SK-N-SH (cell line): ENCODE results near the gene MS4A2. TPM values are rescaled to one million over a fixed set of nuclear protein-coding genes. Genes with fewer than 3 reads are reported as not detected.
A peak's percentile ranks its signal among the peaks of the same experiment; 100 is the strongest.

ENCODE experiments used
- CTCF ChIA-PET: fragments of 300-600, 350-600 bp; formaldehyde crosslinking; extraction: SDS; loops from one replicate; lab custom pipeline; 2021; lab: Yijun Ruan, JAX
- POLR2A ChIA-PET: fragments of 350-600 bp; sonication (Branson Sonifier 250); formaldehyde crosslinking; extraction: SDS; loops from one replicate; lab custom pipeline; 2020; ENCODE audit warnings: antibody characterized with exemption, inconsistent platforms; lab: Yijun Ruan, JAX
- DNase-seq: peaks from one replicate; pipeline ENCODE4 v3.0.0; 2012
- H2AFZ ChIP-seq: fragments of 200-600 bp; sonication (generic); 2 replicates; pipeline ENCODE4 v1.8.1; 2016; ENCODE audit warnings: antibody characterized with exemption, mild to moderate bottlenecking, low read depth
- H3F3A ChIP-seq: fragments of 200-600 bp; sonication (generic); replicated peaks from 2 replicates; pipeline ENCODE3; 2016; ENCODE audit warnings: antibody characterized with exemption, mild to moderate bottlenecking; ENCODE audit not compliant: insufficient read depth
- H3K27ac ChIP-seq, 2 experiments: fragments of 200-500 bp in 1 of 2; fragments of 200-600 bp in 1 of 2; sonication (Bioruptor generic) in 1 of 2; sonication (generic), shearing (Covaris generic) in 1 of 2; 2 replicates each; pipeline versions ENCODE4 v1.5.1 to v1.6.1; 2014 to 2016; ENCODE audit warnings: low read depth in 2 of 2, inconsistent platforms in 1 of 2, low read length in 1 of 2, mild to moderate bottlenecking in 1 of 2, mixed read lengths in 1 of 2
- H3K27me3 ChIP-seq: fragments of 200-600 bp; sonication (generic), shearing (Covaris generic); 2 replicates; pipeline ENCODE4 v1.6.1; 2016; ENCODE audit warnings: mixed run types; ENCODE audit not compliant: insufficient read depth
- H3K36me3 ChIP-seq, 2 experiments: fragments of 200-500 bp in 1 of 2; fragments of 200-600 bp in 1 of 2; sonication (Bioruptor generic) in 1 of 2; sonication (generic) in 1 of 2; replicated peaks in 1 of 2; 2 replicates each; pipeline versions ENCODE3 to v1.5.1; 2014 to 2016; ENCODE audit warnings: low read length in 1 of 2, mild to moderate bottlenecking in 1 of 2; ENCODE audit not compliant: insufficient read depth in 2 of 2, control insufficient read depth in 1 of 2
- H3K4me1 ChIP-seq, 2 experiments: fragments of 200-500 bp in 1 of 2; fragments of 200-600 bp in 1 of 2; sonication (Bioruptor generic) in 1 of 2; sonication (generic), shearing (Covaris generic) in 1 of 2; 2 replicates each; pipeline versions ENCODE4 v1.5.1 to v1.6.1; 2014 to 2016; ENCODE audit warnings: low read depth in 1 of 2, low read length in 1 of 2, mixed run types in 1 of 2; ENCODE audit not compliant: insufficient read depth in 2 of 2, control insufficient read depth in 1 of 2
- H3K4me2 ChIP-seq: fragments of 200-600 bp; sonication (generic), shearing (Covaris generic); 2 replicates; pipeline ENCODE4 v1.6.1; 2017; ENCODE audit warnings: mixed run types
- H3K4me3 ChIP-seq, 2 experiments: fragments of 200-500 bp in 1 of 2; fragments of 200-600 bp in 1 of 2; sonication (Bioruptor generic) in 1 of 2; sonication (generic), shearing (Covaris generic) in 1 of 2; 2 replicates each; pipeline versions ENCODE4 v1.5.1 to v1.8.1; 2014 to 2016; ENCODE audit warnings: low read depth in 2 of 2, inconsistent platforms in 1 of 2, low read length in 1 of 2, mild to moderate bottlenecking in 1 of 2, mixed read lengths in 1 of 2, moderate library complexity in 1 of 2
- H3K79me2 ChIP-seq: fragments of 200-600 bp; sonication (generic); 2 replicates; pipeline ENCODE4 v1.8.1; 2017; ENCODE audit warnings: mild to moderate bottlenecking; ENCODE audit not compliant: insufficient read depth
- H3K9ac ChIP-seq: fragments of 200-600 bp; sonication (generic); 2 replicates; pipeline ENCODE4 v1.6.1; 2017; ENCODE audit warnings: mixed run types
- H3K9me2 ChIP-seq: fragments of 200-600 bp; sonication (generic); 2 replicates; pipeline ENCODE4 v1.6.1; 2017; ENCODE audit warnings: mixed run types
- H3K9me3 ChIP-seq: fragments of 200-600 bp; sonication (generic); 2 replicates; pipeline ENCODE4 v1.6.1; 2017; ENCODE audit warnings: mixed run types, mild to moderate bottlenecking, moderate library complexity
- H4K20me1 ChIP-seq: fragments of 200-600 bp; sonication (generic); 2 replicates; pipeline ENCODE4 v1.6.1; 2017; ENCODE audit warnings: mild to moderate bottlenecking, mixed run types; ENCODE audit not compliant: insufficient read depth
- CTCF ChIP-seq: fragments of 200-600 bp; sonication (generic); IDR thresholded peaks from 2 replicates; pipeline ENCODE4 v1.6.1; 2017; ENCODE audit warnings: antibody characterized with exemption, mild to moderate bottlenecking, moderate library complexity
- EZH2phosphoT487 ChIP-seq: fragments of 200-600 bp; sonication (generic); IDR thresholded peaks from 2 replicates; pipeline ENCODE4 v1.6.1; 2017; ENCODE audit warnings: low read depth, mixed run types, mild to moderate bottlenecking, antibody characterized with exemption, moderate library complexity, borderline replicate concordance
- FOXM1 ChIP-seq: IDR thresholded peaks from 2 replicates; pipeline ENCODE4 v1.4.0; 2012; ENCODE audit warnings: low read depth, mild to moderate bottlenecking
- GATA2 ChIP-seq: sonication (generic); formaldehyde crosslinking; IDR thresholded peaks from 2 replicates; pipeline ENCODE4 v1.5.0; 2020; ENCODE audit warnings: mild to moderate bottlenecking, missing genetic modification reagents
- MEF2A ChIP-seq: IDR thresholded peaks from 2 replicates; pipeline ENCODE4 v1.4.0; 2012; ENCODE audit warnings: low read depth, borderline replicate concordance
- NRF1 ChIP-seq: IDR thresholded peaks from 2 replicates; pipeline ENCODE4 v1.6.1; 2012; ENCODE audit warnings: low read depth, mild to moderate bottlenecking, low read length
- PBX3 ChIP-seq: IDR thresholded peaks from 2 replicates; pipeline ENCODE4; 2012
- TAF1 ChIP-seq: IDR thresholded peaks from 2 replicates; pipeline ENCODE4 v1.6.1; 2012; ENCODE audit warnings: low read depth, mild to moderate bottlenecking, low read length, moderate library complexity, borderline replicate concordance
- USF2 ChIP-seq: fragments of 150-350 bp; IDR thresholded peaks from 2 replicates; pipeline ENCODE4 v1.6.1; 2017; ENCODE audit warnings: antibody characterized with exemption, low read length, low read depth, borderline replicate concordance
- YY1 ChIP-seq: IDR thresholded peaks from 2 replicates; pipeline ENCODE4 v1.4.0; 2012; ENCODE audit warnings: low read depth, mild to moderate bottlenecking
- WGBS: methylation state at CpG from one replicate; pipeline ENCODE4 v1.1.6; 2017; ENCODE audit warnings: low lambda C conversion rate; 5-methylcytosine and 5-hydroxymethylcytosine counted together
- polyA plus RNA-seq, 3 experiments: library from polyadenylated mRNA; depleted of rRNA; stranded (reverse); fragments of >200 nt; gene quantifications; 2 replicates each; pipeline ENCODE4 v1.2.3, GENCODE V29; 2012

Gene MS4A2
- polyA plus RNA-seq, 1 of the 3 experiments (the other 2 are of a cell fraction), result not detected

- H2AFZ ChIP-seq, result no peak overlapping the region
- no peak for TF ChIP-seq PBX3
- no peak for TF ChIP-seq FOXM1
- TF ChIP-seq YY1, result no peak
- no peak for TF ChIP-seq CTCF
- no peak for TF ChIP-seq NRF1
- no peak for TF ChIP-seq EZH2phosphoT487
- H4K20me1 ChIP-seq, result no peaks in the 10 kb centered on the region
- DNase-seq, result no peak
- H3K36me3 ChIP-seq, result no peaks in the 10 kb centered on the region
- WGBS, result 35% methylated on average over 3 of the region's 3 CpGs
- no peaks in the 10 kb centered on the region for H3K79me2 ChIP-seq
- H3K4me2 ChIP-seq, result no peak overlapping the region
- H3K27me3 ChIP-seq, result no peaks in the 10 kb centered on the region
- H3K4me3 ChIP-seq, result no peak overlapping the region
- H3K9me2 ChIP-seq, result no peaks in the 10 kb centered on the region
- POLR2A ChIA-PET, result interaction anchor here (0.5 kb wide), 1 partner anchor 1651 kb away, joined by 3 read pairs; no protein-coding TSS in a partner anchor
- no peak overlapping the region for H3K27ac ChIP-seq
- no peak overlapping the region for H3K9ac ChIP-seq
- CTCF ChIA-PET, result no interaction called here
- H3K9me3 ChIP-seq, result no peaks in the 10 kb centered on the region
- H3K4me1 ChIP-seq, result no peaks in the 10 kb centered on the region
- no peaks in the 10 kb centered on the region for H3F3A ChIP-seq
Observed at GRCh38 chr11:60143768-60144167, 55.3 kb downstream of the MS4A2 start.

GRCh38 chr11:60145677-60146076 lies 57.2 kb downstream of the MS4A2 start:
- H3K9me3 ChIP-seq, result no peaks in the 10 kb centered on the region
- H3K9me2 ChIP-seq, result no peaks in the 10 kb centered on the region
- no peak for TF ChIP-seq GATA2 (CRISPR knock-in tag)
- no peak for TF ChIP-seq USF2
- no peak for TF ChIP-seq TAF1
- no peak for TF ChIP-seq MEF2A
- no peaks in the 10 kb centered on the region for H3F3A ChIP-seq
- H3K9ac ChIP-seq, result no peak overlapping the region
- 3% methylated on average over 3 of the region's 3 CpGs for WGBS
- POLR2A ChIA-PET, result no interaction called here
- no peaks in the 10 kb centered on the region for H3K79me2 ChIP-seq
- H4K20me1 ChIP-seq, result no peaks in the 10 kb centered on the region
- H3K36me3 ChIP-seq, result no peaks in the 10 kb centered on the region
- CTCF ChIA-PET, result interaction anchor here (0.9 kb wide), 1 partner anchor 48 kb away, joined by 4 read pairs; no protein-coding TSS in a partner anchor
- no peak overlapping the region for H3K4me3 ChIP-seq
- 0 out of 2 replicates have a peak overlapping the region, but pooled peaks have one; percentile 22 for H2AFZ ChIP-seq
- H3K4me2 ChIP-seq, result no peak overlapping the region
- no peaks in the 10 kb centered on the region for H3K27me3 ChIP-seq
- DNase-seq, result no peak
- no peaks in the 10 kb centered on the region for H3K4me1 ChIP-seq
- H3K27ac ChIP-seq, result no peak overlapping the region

Other genes with a start within 250 kb of the MS4A2 start
- not detected in 2 replicates for gene CBLIF, start 243.2 kb upstream of the MS4A2 start, polyA plus RNA-seq (2012; rRNA removed)
- 0.03 TPM in 1 of 2 replicates, not detected in the other for gene TCN1, start 222.2 kb upstream of the MS4A2 start, polyA plus RNA-seq (2012; rRNA removed)
- not detected in 2 replicates for gene OOSP3, start 209.9 kb upstream of the MS4A2 start, polyA plus RNA-seq (2012; rRNA removed)
- not detected in 2 replicates for gene OOSP1, start 150.2 kb upstream of the MS4A2 start, polyA plus RNA-seq (2012; rRNA removed)
- not detected in 2 replicates for gene OOSP4A, start 124.6 kb upstream of the MS4A2 start, polyA plus RNA-seq (2012; rRNA removed)
- gene OOSP4B, start 71.5 kb upstream of the MS4A2 start, polyA plus RNA-seq (2012; rRNA removed), result not detected in 2 replicates
- gene OOSP2, start 48.3 kb upstream of the MS4A2 start, polyA plus RNA-seq (2012; rRNA removed), result not detected in 2 replicates
- not detected in 2 replicates for gene MS4A3, start 32.0 kb upstream of the MS4A2 start, polyA plus RNA-seq (2012; rRNA removed)
- gene MS4A6A, start 94.4 kb downstream of the MS4A2 start, polyA plus RNA-seq (2012; rRNA removed), result not detected in 2 replicates
- not detected in 2 replicates for gene MS4A4E, start 154.5 kb downstream of the MS4A2 start, polyA plus RNA-seq (2012; rRNA removed)
- gene MS4A4A, start 192.0 kb downstream of the MS4A2 start, polyA plus RNA-seq (2012; rRNA removed), result not detected in 2 replicates
- not detected in 2 replicates for gene MS4A6E, start 238.6 kb downstream of the MS4A2 start, polyA plus RNA-seq (2012; rRNA removed)